ENCODE data around the gene RYR2. TPM values are rescaled to one million over a fixed set of nuclear protein-coding genes. Genes with fewer than 3 reads are reported as not detected.

Gene RYR2
- total and polyA plus RNA-seq, 2 of the 8 experiments (the other 6 are each of a cell fraction or from before 2014, with no cell fraction given), result 1.3 to 4.4 TPM

- TF ChIP-seq EP300 (IDR thresholded peaks at IDR 0.05; ENCODE audit: borderline replicate concordance in 1 of 2, low read depth in 2 of 2, low read length in 2 of 2) (no peak), CREB1 (IDR thresholded peaks at IDR 0.05) (no peak)
These were observed 216.9 kb downstream of the RYR2 start (continued) for GRCh38 chr1:237258871-237259270.
